Neural progenitor cell (in vitro differentiated cells): ENCODE results near the gene CNTNAP2.

Source experiments
- EZH2 ChIP-seq: fragments of 200-600 bp; sonication (generic); IDR thresholded peaks from 2 replicates; pipeline ENCODE4 v1.6.1; 2017; ENCODE audit warnings: antibody characterized with exemption, mild to moderate bottlenecking, moderate library complexity
- TF ChIP-seq, protein P1 (sequence below): fragments of 200-600 bp; sonication (generic); IDR thresholded peaks from 2 replicates; pipeline ENCODE4 v1.5.1; 2017; ENCODE audit warnings: antibody characterized with exemption, mild to moderate bottlenecking

- TF ChIP-seq, protein P1, sequence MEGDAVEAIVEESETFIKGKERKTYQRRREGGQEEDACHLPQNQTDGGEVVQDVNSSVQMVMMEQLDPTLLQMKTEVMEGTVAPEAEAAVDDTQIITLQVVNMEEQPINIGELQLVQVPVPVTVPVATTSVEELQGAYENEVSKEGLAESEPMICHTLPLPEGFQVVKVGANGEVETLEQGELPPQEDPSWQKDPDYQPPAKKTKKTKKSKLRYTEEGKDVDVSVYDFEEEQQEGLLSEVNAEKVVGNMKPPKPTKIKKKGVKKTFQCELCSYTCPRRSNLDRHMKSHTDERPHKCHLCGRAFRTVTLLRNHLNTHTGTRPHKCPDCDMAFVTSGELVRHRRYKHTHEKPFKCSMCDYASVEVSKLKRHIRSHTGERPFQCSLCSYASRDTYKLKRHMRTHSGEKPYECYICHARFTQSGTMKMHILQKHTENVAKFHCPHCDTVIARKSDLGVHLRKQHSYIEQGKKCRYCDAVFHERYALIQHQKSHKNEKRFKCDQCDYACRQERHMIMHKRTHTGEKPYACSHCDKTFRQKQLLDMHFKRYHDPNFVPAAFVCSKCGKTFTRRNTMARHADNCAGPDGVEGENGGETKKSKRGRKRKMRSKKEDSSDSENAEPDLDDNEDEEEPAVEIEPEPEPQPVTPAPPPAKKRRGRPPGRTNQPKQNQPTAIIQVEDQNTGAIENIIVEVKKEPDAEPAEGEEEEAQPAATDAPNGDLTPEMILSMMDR: no peak
- no peak for TF ChIP-seq EZH2
Observed at GRCh38 chr7:147968046-147968610, 1851.5 kb downstream of the CNTNAP2 start.
